Parathyroid adenoma (tissue), 2 donors: ENCODE measurements around the gene GAS6.

Source experiments
- H2AFZ ChIP-seq: fragments of 300-600 bp; sonication (generic); one replicate; pipeline ENCODE4 v1.7.0; 2017; ENCODE audit warnings: antibody characterized with exemption, mild to moderate bottlenecking
- H3K27ac ChIP-seq: fragments of 300-600 bp; sonication (generic); one replicate; pipeline ENCODE4 v1.7.0; 2017
- H3K27me3 ChIP-seq: fragments of 300-600 bp; sonication (generic); one replicate; pipeline ENCODE4 v1.7.0; 2017; ENCODE audit warnings: low read length; ENCODE audit not compliant: control insufficient read depth, insufficient read depth
- H3K36me3 ChIP-seq: fragments of 300-600 bp; sonication (generic); one replicate; pipeline ENCODE4 v1.7.0; 2017; ENCODE audit warnings: low read length; ENCODE audit not compliant: control insufficient read depth, insufficient read depth
- H3K4me1 ChIP-seq: fragments of 300-600 bp; sonication (generic); one replicate; pipeline ENCODE4 v1.7.0; 2017; ENCODE audit warnings: control low read depth
- H3K4me2 ChIP-seq: fragments of 300-600 bp; sonication (generic); one replicate; pipeline ENCODE4 v1.7.0; 2017; ENCODE audit warnings: low read length
- H3K4me3 ChIP-seq: fragments of 300-600 bp; sonication (generic); one replicate; pipeline ENCODE4 v1.7.0; 2017; ENCODE audit warnings: low read depth, low read length
- H3K79me2 ChIP-seq: fragments of 300-600 bp; sonication (generic); one replicate; pipeline ENCODE4 v1.7.0; 2017; ENCODE audit warnings: control low read depth
- H3K9ac ChIP-seq: fragments of 300-600 bp; sonication (generic); one replicate; pipeline ENCODE4 v1.7.0; 2017; ENCODE audit warnings: mild to moderate bottlenecking
- H3K9me3 ChIP-seq: fragments of 300-600 bp; sonication (generic); one replicate; pipeline ENCODE4 v1.7.0; 2017; ENCODE audit warnings: low read length; ENCODE audit not compliant: control insufficient read depth
- CTCF ChIP-seq: fragments of 300-600 bp; sonication (generic); IDR thresholded peaks from one replicate; pipeline ENCODE4 v1.7.0; 2017; ENCODE audit warnings: antibody characterized with exemption, mild to moderate bottlenecking
- donor health status: primary hyperparathyroidism.

Gene GAS6

GRCh38 chr13:113840541-113841352 is 23.1 kb downstream of the GAS6 start:
- Histone ChIP-seq H2AFZ (no peak overlapping the region), H3K4me2 (no peak overlapping the region), H3K27me3 (no peaks in the 10 kb centered on the region), H3K79me2 (peaks cover 6% of the 10 kb centered on the region), H3K27ac (no peak overlapping the region), H3K36me3 (no peaks in the 10 kb centered on the region), H3K4me1 (no peaks in the 10 kb centered on the region), H3K4me3 (no peak overlapping the region), H3K9me3 (no peaks in the 10 kb centered on the region), H3K9ac (no peak overlapping the region)
- TF ChIP-seq CTCF = no peak

GRCh38 chr13:113839536-113840204 is 24.2 kb downstream of the GAS6 start:
- no peaks in the 10 kb centered on the region for H3K36me3 ChIP-seq
- peaks cover 3% of the 10 kb centered on the region for H3K79me2 ChIP-seq
- no peaks in the 10 kb centered on the region for H3K9me3 ChIP-seq
- no peak overlapping the region for H3K4me2 ChIP-seq
- H3K4me1 ChIP-seq = no peaks in the 10 kb centered on the region
- no peak overlapping the region for H2AFZ ChIP-seq
- H3K9ac ChIP-seq = no peak overlapping the region
- no peak overlapping the region for H3K4me3 ChIP-seq
- H3K27me3 ChIP-seq = no peaks in the 10 kb centered on the region
- no peak for TF ChIP-seq CTCF
- no peak overlapping the region for H3K27ac ChIP-seq

- H3K27ac ChIP-seq = no peak overlapping the region
- H3K79me2 ChIP-seq = peaks cover 3% of the 10 kb centered on the region
- no peak overlapping the region for H3K4me2 ChIP-seq
- H3K4me1 ChIP-seq = no peaks in the 10 kb centered on the region
- no peak overlapping the region for H2AFZ ChIP-seq
- H3K9me3 ChIP-seq = no peaks in the 10 kb centered on the region
- no peak for TF ChIP-seq CTCF
- no peaks in the 10 kb centered on the region for H3K36me3 ChIP-seq
- H3K9ac ChIP-seq = no peak overlapping the region
- H3K4me3 ChIP-seq = no peak overlapping the region
- H3K27me3 ChIP-seq = no peaks in the 10 kb centered on the region
These were observed 25.1 kb downstream of the GAS6 start for GRCh38 chr13:113838711-113839201.

GRCh38 chr13:113837560-113838355 is 26.1 kb downstream of the GAS6 start:
- H3K9me3 ChIP-seq = no peaks in the 10 kb centered on the region
- H3K36me3 ChIP-seq = no peaks in the 10 kb centered on the region
- TF ChIP-seq CTCF = no peak
- H3K9ac ChIP-seq = no peak overlapping the region
- no peak overlapping the region for H2AFZ ChIP-seq
- H3K27me3 ChIP-seq = no peaks in the 10 kb centered on the region
- no peaks in the 10 kb centered on the region for H3K4me1 ChIP-seq
- peaks cover 3% of the 10 kb centered on the region for H3K79me2 ChIP-seq
- peak overlapping the region; percentile 44 for H3K27ac ChIP-seq
- H3K4me3 ChIP-seq = no peak overlapping the region
- no peak overlapping the region for H3K4me2 ChIP-seq
